ENCODE data around the gene P3H1. TPM values are rescaled to one million over a fixed set of nuclear protein-coding genes. Genes with fewer than 3 reads are reported as not detected.

P3H1 gene
- total and polyA plus RNA-seq, 5 donors, result 11.1 to 17.8 (median 14.2) TPM

Other genes with a start within 250 kb of the P3H1 start
- 10 to 100 TPM; 18.7 to 24.2 (median 19.8) TPM for gene PPIH, start 108.6 kb downstream of the P3H1 start, total RNA-seq
- 27.5 TPM for gene PPIH, start 108.6 kb downstream of the P3H1 start, polyA plus RNA-seq
- 100 to 1,000 TPM; 816 to 882 (median 837) TPM for gene YBX1, start 84.6 kb downstream of the P3H1 start, total RNA-seq
- gene YBX1, start 84.6 kb downstream of the P3H1 start, polyA plus RNA-seq, result 993 TPM
- not detected for gene CLDN19, start 26.8 kb downstream of the P3H1 start, total RNA-seq
- gene CLDN19, start 26.8 kb downstream of the P3H1 start, polyA plus RNA-seq, result 0.79 TPM
- gene C1orf50, start 221 bp upstream of the P3H1 start, total RNA-seq, result 10 to 100 TPM in 1 of 4 donors, 1 to 10 TPM in 3; 5.9 to 11.3 (median 7.5) TPM
- gene C1orf50, start 221 bp upstream of the P3H1 start, polyA plus RNA-seq, result 3.8 TPM
- gene TMEM269, start 18.0 kb upstream of the P3H1 start, total RNA-seq, result under 1 TPM in 1 of 4 donors, not detected in 3; 0.06 TPM
- gene TMEM269, start 18.0 kb upstream of the P3H1 start, polyA plus RNA-seq, result not detected
- gene ERMAP, start 50.1 kb upstream of the P3H1 start, total RNA-seq, result 1 to 10 TPM; 3.4 to 6.8 (median 5.7) TPM
- gene ERMAP, start 50.1 kb upstream of the P3H1 start, polyA plus RNA-seq, result 2.2 TPM
- 10 to 100 TPM; 12.7 to 17.5 (median 13.6) TPM for gene SVBP, start 50.4 kb upstream of the P3H1 start, total RNA-seq
- gene SVBP, start 50.4 kb upstream of the P3H1 start, polyA plus RNA-seq, result 28.9 TPM
- 10 to 100 TPM in 1 of 4 donors, 1 to 10 TPM in 3; 5.5 to 10.3 (median 9.1) TPM for gene ZNF691, start 79.6 kb upstream of the P3H1 start, total RNA-seq
- gene ZNF691, start 79.6 kb upstream of the P3H1 start, polyA plus RNA-seq, result 7.7 TPM
- 10 to 100 TPM in 3 of 4 donors, 1 to 10 TPM in 1; 8.1 to 25.7 (median 15.2) TPM for gene SLC2A1, start 191.8 kb upstream of the P3H1 start, total RNA-seq
- gene SLC2A1, start 191.8 kb upstream of the P3H1 start, polyA plus RNA-seq, result 9.1 TPM